Mesenteric fat pad (tissue), 1 donor: ENCODE data around the gene MYBPC2. TPM values are rescaled to one million over a fixed set of nuclear protein-coding genes. Genes with fewer than 3 reads are reported as not detected.
"Not testable (repeated sequence)": the region's sequence is repeated elsewhere in the genome, so short reads cannot be mapped to it uniquely, and the experiment has no call there.

ENCODE experiments used
- DNase-seq: peaks from one replicate; pipeline ENCODE4 v3.0.0-alpha.2; 2020; ENCODE audit warnings: low spot score
- total RNA-seq: library from RNA; stranded (reverse); fragmentation: NEBNext Ultra II Directional; extraction: Animal tissue kit (Norgen Biotek cat#: 25700); gene quantifications from one replicate; pipeline ENCODE4 v1.2.1, GENCODE V29; 2021
- donor health status: DM: yes; HTN: yes; CAD: no.

Gene MYBPC2
- total RNA-seq, 1 donor from 2014 or later = not detected

DNA sequence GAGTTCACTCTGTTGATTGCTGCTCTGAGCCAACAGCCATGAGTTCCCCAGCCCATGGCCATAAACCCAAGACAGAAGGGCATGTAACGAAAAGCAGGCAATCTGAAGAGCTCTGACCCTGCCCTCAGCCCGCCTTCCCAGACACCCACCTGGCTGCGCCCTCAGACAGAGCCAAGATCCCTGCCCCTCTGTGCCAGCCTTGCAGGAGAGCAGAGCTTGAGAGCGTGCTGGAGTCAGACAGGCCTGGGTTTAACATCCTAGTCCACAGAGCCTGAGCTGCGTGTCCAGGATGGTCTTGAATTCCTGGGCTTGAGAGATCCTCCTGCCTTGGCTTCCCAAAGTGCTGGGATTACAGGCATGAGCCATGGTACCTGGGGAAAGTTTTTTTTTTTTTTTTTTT, 24.6 kb downstream of the MYBPC2 start:
- DNase-seq = no peak

DNA sequence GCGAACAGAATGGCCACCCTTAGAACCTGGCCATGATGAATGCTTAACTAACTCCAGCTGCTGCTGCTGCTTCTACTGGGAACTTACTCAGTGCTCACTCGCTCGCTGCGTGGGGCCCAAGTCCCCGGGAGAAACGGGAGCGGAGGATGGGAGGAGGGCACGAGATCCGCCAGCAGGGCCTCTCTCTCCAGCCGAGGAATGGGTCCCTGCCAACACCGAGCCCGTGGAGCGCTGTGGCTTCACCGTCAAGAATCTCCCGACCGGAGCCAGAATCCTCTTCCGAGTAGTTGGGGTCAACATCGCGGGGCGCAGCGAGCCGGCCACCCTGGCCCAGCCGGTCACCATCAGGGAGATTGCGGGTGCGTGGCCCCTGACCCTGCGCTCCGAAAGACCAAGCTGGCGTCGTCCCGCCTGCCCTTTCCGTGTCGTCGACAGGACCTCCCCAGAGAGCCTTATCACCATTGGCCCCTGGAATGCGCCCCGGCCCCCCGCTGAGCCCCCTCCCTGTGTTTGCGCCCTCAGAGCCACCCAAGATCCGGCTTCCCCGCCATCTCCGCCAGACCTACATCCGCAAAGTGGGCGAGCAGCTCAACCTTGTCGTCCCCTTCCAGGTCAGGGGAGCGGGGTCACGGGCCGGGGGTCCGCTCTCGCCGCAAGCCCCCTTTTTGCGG, 25.8 kb downstream of the MYBPC2 start:
- no peak for DNase-seq

DNA sequence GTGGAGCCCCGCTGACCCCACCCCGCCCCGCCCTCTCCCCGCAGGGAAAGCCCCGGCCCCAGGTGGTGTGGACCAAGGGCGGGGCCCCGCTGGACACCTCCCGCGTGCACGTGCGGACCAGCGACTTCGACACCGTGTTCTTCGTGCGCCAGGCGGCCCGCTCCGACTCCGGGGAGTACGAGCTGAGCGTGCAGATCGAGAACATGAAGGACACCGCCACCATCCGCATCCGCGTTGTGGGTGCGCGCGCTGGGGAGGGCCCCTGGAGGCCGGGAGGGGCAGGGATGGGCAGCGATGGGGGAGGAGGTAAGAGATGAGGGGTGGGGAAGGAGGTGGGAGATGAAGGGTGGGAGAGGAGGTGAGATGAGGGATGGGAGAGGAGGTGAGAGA, 26.4 kb downstream of the MYBPC2 start:
- no peak for DNase-seq

DNA sequence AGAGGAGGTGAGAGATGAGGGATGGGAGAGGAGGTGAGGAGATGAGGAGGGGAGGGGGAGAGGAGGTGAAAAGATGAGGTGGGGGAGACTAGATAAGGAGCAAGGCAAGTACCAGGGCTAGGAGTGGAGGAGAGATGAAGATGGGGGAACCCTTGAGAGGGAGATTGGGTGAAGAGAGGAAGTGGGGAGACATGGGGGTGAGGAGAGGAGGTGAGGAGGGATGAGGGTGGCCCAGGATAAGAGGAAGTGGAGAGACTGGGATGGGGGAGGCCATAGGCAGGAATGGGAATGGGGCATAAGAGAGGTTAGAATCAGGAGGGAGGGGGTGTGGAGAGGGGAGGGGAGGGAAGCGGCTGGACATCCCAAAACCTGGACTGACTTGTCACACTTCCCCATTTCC, 26.9 kb downstream of the MYBPC2 start:
- DNase-seq = no peak

DNA sequence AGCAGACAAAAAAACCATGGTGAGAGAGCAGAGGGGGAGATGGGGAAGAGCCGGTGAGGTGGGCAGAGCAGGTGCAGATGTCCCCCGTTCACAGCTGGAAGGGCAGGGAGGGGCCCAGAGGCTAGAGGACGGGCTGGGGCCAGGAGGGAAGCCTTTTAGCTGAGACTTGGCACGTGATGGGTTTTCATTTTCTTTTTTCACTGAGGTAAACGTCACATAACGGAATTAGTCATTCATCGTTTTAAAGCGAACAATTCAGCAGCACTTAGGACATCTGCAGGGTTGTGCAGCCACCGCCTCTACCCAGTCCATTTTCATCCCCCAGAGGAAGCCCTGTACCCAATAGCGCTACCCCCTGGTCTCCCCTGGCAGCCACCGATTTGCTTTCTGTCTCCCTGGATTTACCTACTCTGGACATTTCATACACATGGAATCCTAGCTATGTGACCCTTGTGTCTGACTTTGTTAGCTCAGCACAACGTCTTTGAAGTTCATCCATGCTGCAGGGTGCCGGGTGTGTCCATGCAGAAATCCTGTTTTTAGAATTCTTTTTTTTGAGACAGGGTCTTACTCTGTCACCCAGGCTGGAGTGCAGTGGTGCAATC, 27.6 kb downstream of the MYBPC2 start:
- DNase-seq = no peak

DNA sequence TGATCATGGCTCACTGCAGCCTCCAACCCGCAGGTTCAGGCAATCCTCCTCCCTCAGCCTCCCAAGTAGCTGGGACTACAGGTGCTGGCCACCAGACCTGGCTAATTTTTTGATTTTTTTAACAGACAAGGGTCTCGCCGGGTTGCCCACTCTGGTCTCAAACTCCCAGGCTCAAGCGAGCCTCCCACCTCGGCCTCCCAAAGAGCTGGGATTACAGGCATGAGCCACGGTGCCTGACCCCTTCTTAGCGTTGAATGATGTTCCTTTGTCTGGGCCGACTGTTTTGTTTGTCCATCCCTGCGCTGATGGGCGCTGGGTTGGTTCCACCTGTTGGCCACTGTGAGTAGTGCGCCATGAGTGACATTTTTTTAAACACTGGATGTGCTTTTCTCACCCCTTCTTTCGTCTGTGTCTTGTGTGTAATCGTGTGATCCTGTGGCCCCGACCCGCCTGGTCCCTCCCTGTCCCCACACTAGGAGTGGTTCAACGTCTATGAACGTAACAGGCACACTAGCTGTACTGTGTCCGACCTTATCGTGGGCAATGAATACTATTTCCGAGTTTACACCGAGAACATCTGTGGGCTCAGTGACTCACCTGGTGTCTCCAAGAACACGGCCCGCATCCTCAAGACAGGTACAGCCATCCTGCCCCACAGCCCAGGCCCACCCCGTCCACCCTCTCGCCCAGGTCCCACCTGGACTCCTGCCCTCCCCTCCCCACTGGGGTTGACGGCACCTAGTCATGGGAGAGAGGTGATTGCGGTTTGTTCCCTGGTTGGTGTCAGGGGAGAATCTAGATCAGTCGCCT, 28.6 kb downstream of the MYBPC2 start:
- DNase-seq = no peak

DNA sequence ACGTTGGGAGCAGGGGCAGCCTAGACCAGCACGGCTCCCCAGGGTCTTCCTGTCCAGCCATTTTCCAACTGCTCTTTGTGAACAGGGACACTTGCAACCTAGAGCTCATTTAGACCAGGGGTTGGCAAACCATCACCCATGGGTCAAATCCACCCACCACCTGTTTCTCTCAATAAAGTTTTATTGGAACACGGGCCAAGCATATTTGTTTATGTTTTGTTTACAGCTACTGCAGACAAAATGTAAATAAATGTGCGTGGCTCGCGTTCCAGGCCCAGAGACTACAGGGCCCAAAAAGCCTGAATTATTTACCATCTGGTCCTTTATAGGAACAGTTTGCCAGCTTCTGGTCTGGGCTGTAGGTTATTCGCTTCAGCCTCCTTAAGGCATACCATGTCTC, 30.3 kb downstream of the MYBPC2 start:
- no peak for DNase-seq

DNA sequence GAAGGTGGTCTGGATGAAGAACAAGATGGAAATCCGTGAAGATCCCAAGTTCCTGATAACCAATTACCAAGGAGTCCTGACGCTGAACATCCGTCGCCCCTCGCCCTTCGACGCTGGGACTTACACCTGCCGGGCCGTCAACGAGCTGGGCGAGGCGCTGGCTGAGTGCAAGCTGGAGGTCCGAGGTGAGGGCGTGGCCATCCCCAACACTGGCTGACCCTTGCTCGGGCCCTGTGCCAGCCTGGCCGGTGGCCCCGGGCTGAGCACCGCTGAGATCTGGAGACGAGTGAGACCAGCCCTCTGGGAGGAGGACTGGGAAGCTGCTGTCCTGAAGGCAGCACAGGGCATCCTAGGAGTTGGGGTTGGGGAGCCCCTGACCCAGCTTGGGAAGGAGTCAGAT, 31.7 kb downstream of the MYBPC2 start:
- no peak for DNase-seq

DNA sequence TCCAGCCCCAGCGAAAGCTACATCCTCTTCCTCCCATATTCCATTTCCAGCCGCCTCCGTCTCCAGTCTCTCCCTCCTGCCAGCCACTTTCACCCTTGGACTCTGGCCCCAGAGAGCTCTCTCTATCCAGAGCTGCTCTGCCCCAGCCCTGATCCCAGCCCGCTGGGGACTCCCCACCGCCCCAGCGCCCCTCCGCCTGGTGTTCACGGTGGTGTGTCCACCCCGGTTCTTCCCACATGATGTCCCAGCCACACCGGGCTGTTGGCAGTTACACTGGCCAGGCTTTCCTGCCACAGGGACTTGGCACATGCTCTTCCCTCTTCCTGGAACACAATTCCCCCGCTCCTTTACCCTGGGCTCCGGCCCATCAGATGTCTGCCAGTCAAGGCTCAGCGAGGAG, 32.3 kb downstream of the MYBPC2 start:
- DNase-seq = no peak

DNA sequence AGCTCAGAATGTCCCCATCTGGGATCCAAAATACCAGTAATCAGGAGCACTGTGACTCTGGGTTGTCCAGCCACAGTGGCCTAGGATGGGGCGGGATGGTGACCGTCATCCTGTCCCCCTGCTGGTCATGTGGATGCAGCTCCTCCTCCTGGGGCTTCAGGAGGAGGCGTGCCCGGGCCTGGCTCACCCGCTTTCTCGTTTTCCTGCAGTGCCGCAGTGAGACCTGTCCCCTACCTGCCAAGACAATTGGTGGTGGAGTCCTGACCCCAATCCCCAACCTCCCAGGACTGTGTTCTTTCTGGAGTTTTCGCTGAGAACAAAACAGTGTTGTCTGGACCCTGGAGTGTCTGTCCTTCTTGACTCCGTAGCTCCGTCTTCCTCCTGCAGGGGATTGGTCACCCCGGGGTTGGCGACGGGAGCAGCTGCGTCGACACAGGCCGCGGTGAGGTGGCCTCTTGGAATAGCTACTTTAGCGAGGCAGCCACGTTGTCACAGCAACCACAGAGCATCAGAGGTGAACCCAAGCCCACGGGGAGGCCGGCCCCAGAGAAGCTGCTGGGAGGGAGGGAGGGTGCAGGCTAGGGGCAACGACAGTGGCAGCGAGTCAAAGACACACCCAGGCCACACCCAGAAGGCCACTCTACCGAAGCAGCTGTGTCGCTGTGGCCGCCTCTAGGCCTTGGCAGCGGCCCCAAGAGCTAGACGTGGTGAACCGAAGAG, 33.5 kb downstream of the MYBPC2 start:
- DNase-seq = no peak

DNA sequence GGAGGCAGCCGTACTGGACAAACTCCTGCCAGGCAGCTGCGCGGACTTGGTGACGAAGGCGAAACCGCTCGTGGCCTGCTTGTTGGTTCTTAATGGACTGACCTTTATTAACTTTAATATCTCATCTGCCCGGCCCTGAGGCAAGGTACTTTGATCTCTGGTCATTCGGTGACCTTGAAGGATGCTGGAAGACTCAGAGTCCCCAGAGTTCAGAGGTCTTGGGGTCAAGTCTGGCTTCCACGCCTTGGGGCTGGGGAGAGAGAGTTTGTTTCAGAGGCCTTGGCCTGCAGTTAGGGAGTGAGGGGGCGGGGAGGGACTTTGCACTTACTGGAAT, 34.0 kb downstream of the MYBPC2 start:
- no peak for DNase-seq

DNA sequence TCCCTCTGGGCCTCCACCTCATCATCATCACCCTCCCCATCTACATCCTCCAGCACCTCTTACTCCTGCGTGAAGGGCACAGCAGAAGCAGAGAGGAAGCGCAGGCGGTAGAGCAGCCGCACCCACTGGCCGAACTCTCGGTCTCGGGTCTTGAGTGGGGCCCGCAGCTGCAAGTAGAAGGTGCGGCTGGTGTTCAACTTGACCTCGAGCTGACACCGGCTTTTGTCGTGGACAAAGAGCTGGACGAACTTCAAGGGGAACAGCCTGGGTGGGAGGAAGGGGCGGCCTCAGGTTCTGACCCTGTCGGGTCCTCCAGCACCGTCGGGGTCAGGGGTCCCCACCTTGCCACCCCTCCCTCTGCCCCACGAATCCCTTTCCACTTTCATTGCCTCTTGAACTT, 34.9 kb downstream of the MYBPC2 start:
- no peak for DNase-seq

DNA sequence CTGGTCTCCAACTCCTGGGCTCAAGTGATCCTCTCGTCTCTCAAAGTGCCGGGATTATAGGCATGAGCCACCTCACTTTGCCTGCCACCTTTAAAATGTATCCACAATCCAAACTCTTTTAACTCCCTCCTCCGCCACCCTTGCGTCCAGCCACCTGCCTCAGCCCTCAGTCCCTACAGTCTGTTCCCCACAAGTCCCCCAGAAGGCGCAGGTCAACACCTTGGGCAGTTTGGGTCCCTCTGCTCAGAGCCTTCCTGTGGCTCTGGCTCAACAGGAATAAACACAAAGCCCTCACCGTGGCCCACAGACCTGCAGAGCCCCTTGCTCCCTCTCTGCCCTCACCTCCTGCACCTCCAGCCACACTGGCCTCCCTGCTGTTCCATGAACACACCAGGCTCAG, 36.1 kb downstream of the MYBPC2 start:
- DNase-seq = no peak

DNA sequence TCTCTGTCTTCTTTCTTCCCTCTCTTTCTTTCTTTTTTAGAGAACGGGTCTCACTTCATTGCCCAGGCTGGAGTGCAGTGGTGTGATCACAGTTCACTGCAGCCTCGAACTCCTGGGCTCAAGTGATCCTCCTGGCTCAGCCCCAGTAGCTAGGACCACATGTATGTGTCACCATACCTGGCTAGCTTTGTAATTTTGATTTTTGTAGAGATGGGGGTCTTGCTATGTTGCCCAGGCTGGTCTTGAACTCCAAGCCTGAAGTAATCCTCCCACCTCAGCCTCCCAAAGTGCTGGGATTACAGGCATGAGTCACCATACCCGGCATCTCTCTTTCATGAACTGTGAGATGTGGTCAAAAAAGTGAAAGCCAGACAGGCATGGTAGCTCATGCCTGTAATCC, 40.6 kb downstream of the MYBPC2 start:
- DNase-seq = not testable (repeated sequence)

DNA sequence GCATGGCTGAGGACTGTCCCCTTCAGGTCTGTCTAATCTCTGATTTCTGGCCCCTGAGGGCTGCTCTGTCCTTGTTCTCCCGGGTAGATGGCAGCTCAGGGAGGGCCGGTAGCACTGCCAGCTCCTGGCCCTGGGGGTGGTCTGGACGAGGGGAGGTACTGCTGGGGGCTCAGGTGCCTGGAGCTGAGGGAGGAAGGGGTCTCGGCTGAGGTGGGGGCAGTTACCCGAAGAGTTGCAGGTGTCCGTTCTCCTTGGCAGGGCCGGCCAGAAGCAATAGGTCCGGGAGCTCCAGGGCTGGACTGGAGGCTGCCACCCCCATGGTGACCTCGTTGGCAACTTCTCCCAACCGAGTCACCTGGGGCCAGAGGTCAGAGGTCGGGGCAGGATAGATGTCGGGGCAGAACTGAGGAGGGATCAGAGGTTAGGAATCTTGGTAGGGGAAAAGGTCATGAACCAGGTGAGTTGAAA, 42.4 kb downstream of the MYBPC2 start:
- no peak for DNase-seq

DNA sequence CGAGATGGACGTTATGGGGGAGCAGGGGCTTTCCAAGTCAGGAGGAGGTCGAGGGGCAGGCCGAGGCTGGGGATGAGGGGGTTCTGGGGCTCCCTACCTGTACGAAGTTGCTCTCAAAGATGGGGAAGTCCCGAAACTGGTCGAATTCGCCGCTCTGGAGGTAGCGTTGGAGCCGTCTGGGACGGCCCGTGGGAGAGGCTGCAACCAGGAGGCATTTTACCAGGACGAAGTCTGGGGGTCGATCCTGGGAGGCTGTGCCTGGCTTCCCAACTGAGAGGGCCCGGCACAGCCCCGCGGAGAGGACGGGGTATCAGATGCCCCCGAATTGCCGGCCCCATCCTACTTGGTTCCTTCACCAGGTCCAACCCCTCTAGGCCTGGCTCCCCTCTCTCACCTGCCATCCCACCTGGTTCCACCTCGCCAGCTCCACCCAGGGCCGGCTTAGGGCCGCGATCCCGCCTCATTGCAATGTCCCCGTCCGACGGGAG, 43.1 kb downstream of the MYBPC2 start:
- DNase-seq = no peak

DNA sequence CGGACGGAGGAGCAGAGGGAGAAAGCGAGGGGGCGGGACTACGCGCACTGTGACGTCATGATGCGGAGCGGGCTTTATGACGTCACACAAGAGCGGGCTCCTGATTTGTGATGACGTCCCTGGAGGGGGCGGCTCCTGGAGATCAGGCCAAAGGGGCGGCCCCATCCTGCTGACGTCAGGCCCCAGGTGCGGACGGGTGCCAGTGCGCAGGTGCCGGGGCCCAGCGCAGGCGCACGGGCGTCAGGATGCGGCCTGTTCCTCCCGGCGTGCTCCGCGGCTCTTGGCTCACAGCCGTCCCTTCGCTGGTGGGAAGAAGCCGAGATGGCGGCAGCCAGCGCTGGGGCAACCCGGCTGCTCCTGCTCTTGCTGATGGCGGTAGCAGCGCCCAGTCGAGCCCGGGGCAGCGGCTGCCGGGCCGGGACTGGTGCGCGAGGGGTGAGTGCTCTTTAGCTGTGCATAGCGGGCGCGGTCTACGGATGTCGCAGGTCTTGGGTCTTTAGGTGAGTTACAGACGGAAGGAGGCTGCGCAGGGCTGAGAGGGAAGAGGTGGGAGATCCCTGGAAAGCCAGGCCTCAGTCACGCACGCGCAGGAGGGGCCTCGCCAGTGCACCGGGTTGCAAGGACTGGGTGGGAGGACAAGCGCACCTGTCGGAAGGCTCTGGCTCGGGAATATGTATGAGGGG, 43.7 kb downstream of the MYBPC2 start, which contains the start of the genes EMC10 and GARIN5A:
Gene EMC10, plus strand, starts transcription at position 284 of the 683 bp plus-strand sequence. Its CDS starts 38 bp downstream, at position 322.
Gene GARIN5A, minus strand, starts transcription at position 625 of the 683 bp plus-strand sequence. Its CDS starts 460 bp downstream, at position 165.
- peak; percentile 96 for DNase-seq

DNA sequence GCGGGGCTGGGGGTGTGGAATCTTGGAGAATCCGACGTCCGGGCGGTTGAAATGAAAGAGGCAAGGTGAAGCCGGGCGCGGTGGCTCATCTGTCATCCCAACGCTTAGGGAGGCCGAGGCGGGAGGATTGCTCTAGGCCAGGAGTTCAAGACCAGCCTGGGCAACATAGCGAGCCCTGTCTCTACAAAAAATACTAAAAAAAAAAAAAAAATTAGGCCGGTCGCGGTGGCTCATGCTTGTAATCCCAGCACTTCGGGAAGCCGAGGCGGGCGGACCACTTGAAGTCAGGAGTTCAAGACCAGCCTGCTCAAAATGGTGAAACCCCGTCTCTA, 44.2 kb downstream of the MYBPC2 start:
- no peak for DNase-seq

DNA sequence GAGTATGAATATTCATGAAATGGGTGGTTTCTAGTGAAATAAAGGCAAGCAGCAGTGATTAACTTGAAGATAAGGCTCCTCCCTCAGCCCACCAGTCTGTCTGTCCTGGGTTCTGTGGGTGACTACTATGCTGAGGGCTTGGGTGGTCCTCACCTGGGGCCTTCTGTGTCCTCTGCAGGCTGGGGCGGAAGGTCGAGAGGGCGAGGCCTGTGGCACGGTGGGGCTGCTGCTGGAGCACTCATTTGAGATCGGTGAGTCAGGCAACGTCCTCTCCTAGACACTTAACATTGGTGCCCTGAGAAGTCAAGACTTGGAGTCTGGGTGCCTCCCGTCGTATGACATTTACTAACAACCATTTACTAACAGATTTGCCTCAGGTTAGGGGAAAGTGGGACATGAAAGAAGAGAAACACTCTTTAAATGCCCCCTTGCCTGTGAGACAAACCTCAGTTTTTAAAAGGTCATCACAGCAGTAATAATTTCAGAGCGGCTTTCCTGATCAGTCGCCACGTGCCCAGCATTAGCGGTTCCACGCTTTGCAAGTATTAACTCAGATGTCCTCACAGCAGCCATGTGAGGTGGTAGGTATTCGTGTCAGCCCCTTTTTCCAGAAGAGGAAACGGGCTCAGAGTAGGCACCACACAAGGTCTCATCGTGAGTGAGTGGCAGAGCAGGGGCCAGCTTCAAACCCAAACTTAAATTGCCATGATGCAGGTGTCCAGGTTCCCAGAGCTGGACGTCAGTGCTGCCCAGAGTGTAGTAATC, 45.2 kb downstream of the MYBPC2 start:
- no peak for DNase-seq
